Brain microvascular endothelial cell (primary cell): ENCODE data around the gene SMIM44.
"Not testable (repeated sequence)": the region's sequence is repeated elsewhere in the genome, so short reads cannot be mapped to it uniquely, and the experiment has no call there.

Source experiments
- DNase-seq: peaks from one replicate; pipeline ENCODE4 v3.0.0-alpha.2; 2020
- H3K27ac ChIP-seq: fragments of 250-450 bp; sonication (Bioruptor Pico); 2 replicates; pipeline ENCODE4 v1.5.1; 2020; ENCODE audit warnings: mild to moderate bottlenecking, moderate library complexity
- H3K27me3 ChIP-seq: fragments of 250-450 bp; sonication (Bioruptor Pico); replicated peaks from 2 replicates; pipeline ENCODE4 v1.5.1; 2020; ENCODE audit warnings: mild to moderate bottlenecking
- H3K36me3 ChIP-seq: fragments of 250-450 bp; sonication (Bioruptor Pico); replicated peaks from 2 replicates; pipeline ENCODE4 v1.5.1; 2020; ENCODE audit warnings: mild to moderate bottlenecking
- H3K4me3 ChIP-seq: 2 replicates; pipeline ENCODE4 v1.5.1; 2011; ENCODE audit warnings: low read depth, mild to moderate bottlenecking, control low read depth, low read length, moderate library complexity
- in situ Hi-C: cut with HindIII; loops from 2 replicates; pipeline ENCODE4 v1.10.0; 2017; ENCODE audit warnings: low sequenced_read_pairs, low pct_ligation_motif_present
- TF ChIP-seq, protein P1 (sequence below): IDR thresholded peaks from 2 replicates; pipeline ENCODE4 v1.5.1; 2011; ENCODE audit warnings: low read depth, mild to moderate bottlenecking, moderate library complexity, low read length, control low read depth, inconsistent platforms; ENCODE audit errors: missing control alignments

The SMIM44 gene

GRCh38 chr19:3483226-3483628 is at the start of gene SMIM44:
SMIM44 (minus strand) TSS chr19:3483441; CDS start chr19:3483403, 38 bp downstream.
- Histone ChIP-seq H3K36me3 (no peaks in the 10 kb centered on the region), H3K27me3 (peaks cover 4% of the 10 kb centered on the region), H3K4me3 (no peak within 1 kb of the TSS), H3K27ac (no peak within 1 kb of the TSS)
- TF ChIP-seq, protein P1, sequence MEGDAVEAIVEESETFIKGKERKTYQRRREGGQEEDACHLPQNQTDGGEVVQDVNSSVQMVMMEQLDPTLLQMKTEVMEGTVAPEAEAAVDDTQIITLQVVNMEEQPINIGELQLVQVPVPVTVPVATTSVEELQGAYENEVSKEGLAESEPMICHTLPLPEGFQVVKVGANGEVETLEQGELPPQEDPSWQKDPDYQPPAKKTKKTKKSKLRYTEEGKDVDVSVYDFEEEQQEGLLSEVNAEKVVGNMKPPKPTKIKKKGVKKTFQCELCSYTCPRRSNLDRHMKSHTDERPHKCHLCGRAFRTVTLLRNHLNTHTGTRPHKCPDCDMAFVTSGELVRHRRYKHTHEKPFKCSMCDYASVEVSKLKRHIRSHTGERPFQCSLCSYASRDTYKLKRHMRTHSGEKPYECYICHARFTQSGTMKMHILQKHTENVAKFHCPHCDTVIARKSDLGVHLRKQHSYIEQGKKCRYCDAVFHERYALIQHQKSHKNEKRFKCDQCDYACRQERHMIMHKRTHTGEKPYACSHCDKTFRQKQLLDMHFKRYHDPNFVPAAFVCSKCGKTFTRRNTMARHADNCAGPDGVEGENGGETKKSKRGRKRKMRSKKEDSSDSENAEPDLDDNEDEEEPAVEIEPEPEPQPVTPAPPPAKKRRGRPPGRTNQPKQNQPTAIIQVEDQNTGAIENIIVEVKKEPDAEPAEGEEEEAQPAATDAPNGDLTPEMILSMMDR: no peak
- no peak for DNase-seq
- in situ Hi-C loops: no loop called here

GRCh38 chr19:3533033-3533432 is 49.8 kb upstream of the SMIM44 start:
- TF ChIP-seq, protein P1: no peak
- Histone ChIP-seq H3K27ac (no peak overlapping the region), H3K27me3 (no peaks in the 10 kb centered on the region), H3K4me3 (no peak overlapping the region), H3K36me3 (peaks cover 48% of the 10 kb centered on the region)
- in situ Hi-C loops: no loop called here
- no peak for DNase-seq

DNA sequence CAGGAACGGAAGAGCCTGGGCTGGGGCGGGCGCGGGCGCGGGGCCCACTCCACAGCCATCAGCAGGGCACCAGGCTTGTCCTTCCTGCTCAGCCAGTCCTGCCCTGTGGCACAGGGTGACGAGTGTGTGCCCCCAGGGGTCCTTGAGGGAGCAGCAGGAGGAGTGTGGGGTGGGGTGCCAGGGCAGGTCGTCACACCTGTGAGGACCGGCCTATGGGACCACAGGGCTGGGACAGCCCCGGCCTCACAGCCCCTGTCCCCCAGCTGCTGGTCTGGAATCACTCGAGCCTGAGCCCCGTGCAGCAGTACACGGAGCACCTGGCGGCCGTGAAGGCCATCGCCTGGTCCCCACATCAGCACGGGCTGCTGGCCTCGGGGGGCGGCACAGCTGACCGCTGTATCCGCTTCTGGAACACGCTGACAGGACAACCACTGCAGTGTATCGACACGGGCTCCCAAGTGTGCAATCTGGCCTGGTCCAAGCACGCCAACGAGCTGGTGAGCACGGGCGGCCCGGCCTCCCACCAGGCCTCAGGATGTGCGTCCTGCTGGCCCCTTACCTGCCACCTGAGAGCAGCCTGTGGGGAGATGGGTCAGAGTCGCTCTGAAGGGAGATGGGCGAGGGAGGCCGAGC is 49.0 kb upstream of the SMIM44 start:
- Histone ChIP-seq H3K27ac (no peak overlapping the region), H3K4me3 (no peak overlapping the region), H3K27me3 (no peaks in the 10 kb centered on the region), H3K36me3 (peaks cover 55% of the 10 kb centered on the region)
- in situ Hi-C loops: no loop called here
- TF ChIP-seq, protein P1: no peak
- DNase-seq: no peak

GRCh38 chr19:3531716-3532115 is 48.5 kb upstream of the SMIM44 start:
- no peak for DNase-seq
- H3K4me3 ChIP-seq: no peak overlapping the region
- no peaks in the 10 kb centered on the region for H3K27me3 ChIP-seq
- in situ Hi-C loops: no loop called here
- H3K27ac ChIP-seq: no peak overlapping the region
- TF ChIP-seq, protein P1: no peak
- H3K36me3 ChIP-seq: peaks cover 60% of the 10 kb centered on the region

DNA sequence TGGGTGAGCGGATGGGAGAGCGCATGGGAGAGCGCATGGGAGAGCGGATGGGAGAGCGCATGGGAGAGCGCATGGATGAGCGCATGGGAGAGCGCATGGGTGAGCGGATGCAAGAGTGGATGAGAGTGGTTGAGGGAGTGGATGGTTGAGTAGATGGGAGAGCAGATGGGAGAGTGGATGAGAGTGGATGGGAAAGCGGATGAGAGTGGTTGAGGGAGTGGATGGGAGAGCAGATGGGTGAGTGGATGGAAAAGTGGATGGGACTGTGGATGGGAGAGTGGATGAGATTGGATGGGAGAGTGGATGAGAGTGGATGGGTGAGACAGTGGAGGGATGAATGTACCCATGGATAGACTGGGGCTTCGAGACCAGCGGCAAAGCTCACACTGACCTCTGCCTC is 47.1 kb upstream of the SMIM44 start:
- H3K27me3 ChIP-seq: no peaks in the 10 kb centered on the region
- in situ Hi-C loops: no loop called here
- no peak overlapping the region for H3K27ac ChIP-seq
- no peak for DNase-seq
- H3K36me3 ChIP-seq: peaks cover 57% of the 10 kb centered on the region
- no peak overlapping the region for H3K4me3 ChIP-seq
- TF ChIP-seq, protein P1: no peak

DNA sequence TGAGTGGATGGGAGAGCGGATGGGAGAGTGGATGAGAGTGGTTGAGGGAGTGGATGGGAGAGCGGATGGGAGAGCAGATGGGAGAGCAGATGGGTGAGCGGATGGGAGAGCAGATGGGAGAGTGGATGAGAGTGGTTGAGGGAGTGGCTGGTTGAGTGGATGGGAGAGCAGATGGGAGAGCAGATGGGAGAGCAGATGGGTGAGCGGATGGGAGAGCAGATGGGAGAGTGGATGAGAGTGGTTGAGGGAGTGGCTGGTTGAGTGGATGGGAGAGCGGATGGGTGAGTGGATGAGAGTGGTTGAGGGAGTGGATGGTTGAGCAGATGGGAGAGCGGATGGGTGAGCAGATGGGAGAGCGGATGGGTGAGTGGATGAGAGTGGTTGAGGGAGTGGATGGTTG is 46.1 kb upstream of the SMIM44 start:
- in situ Hi-C loops, DNase-seq, H3K4me3 ChIP-seq, H3K27me3 ChIP-seq, H3K27ac ChIP-seq: not testable (repeated sequence)
- H3K36me3 ChIP-seq: peaks cover 56% of the 10 kb centered on the region
